ENCODE results near the gene CARD16.
"Not testable (repeated sequence)": the region's sequence is repeated elsewhere in the genome, so short reads cannot be mapped to it uniquely, and the experiment has no call there.

Gene CARD16

GRCh38 chr11:105044557-105045524 is at the start of gene CARD16:
Gene CARD16 (minus strand): TSS chr11:105045335. CDS start chr11:105045297, 38 bp downstream.
- not testable (repeated sequence) for DNase-seq

- DNase-seq, result no peak
These were observed 47.4 kb upstream of the CARD16 start for GRCh38 chr11:105092256-105093239.

- no peak for DNase-seq
These were observed 36.4 kb upstream of the CARD16 start for GRCh38 chr11:105081412-105082150.

- DNase-seq, result not testable (repeated sequence)
These were observed 35.2 kb upstream of the CARD16 start for GRCh38 chr11:105080171-105080906.

GRCh38 chr11:105078283-105078682 is 33.1 kb upstream of the CARD16 start:
- no peak for DNase-seq

GRCh38 chr11:105077141-105077790 is 32.1 kb upstream of the CARD16 start:
- DNase-seq, result not testable (repeated sequence)

GRCh38 chr11:105074166-105074530 is 29.0 kb upstream of the CARD16 start:
- DNase-seq, result no peak

GRCh38 chr11:105073456-105074165 is 28.5 kb upstream of the CARD16 start:
- DNase-seq, result no peak

- DNase-seq, result not testable (repeated sequence)
These were observed 26.9 kb upstream of the CARD16 start for GRCh38 chr11:105072080-105072479.

- DNase-seq, result no peak
These were observed 26.1 kb upstream of the CARD16 start for GRCh38 chr11:105071089-105071732.

- DNase-seq, result no peak
These were observed 25.2 kb upstream of the CARD16 start for GRCh38 chr11:105070306-105070705.

GRCh38 chr11:105069749-105070148 is 24.6 kb upstream of the CARD16 start:
- not testable (repeated sequence) for DNase-seq

- DNase-seq, result not testable (repeated sequence)
These were observed 18.3 kb upstream of the CARD16 start for GRCh38 chr11:105063245-105063941.

GRCh38 chr11:105057432-105057831 is 12.3 kb upstream of the CARD16 start:
- DNase-seq, result no peak

GRCh38 chr11:105056446-105056845 is 11.3 kb upstream of the CARD16 start:
- DNase-seq, result no peak

GRCh38 chr11:105054723-105055493 is 9.8 kb upstream of the CARD16 start:
- DNase-seq, result no peak

GRCh38 chr11:105052487-105052886 is 7.4 kb upstream of the CARD16 start:
- no peak for DNase-seq

- DNase-seq, result no peak
These were observed 6.4 kb upstream of the CARD16 start for GRCh38 chr11:105051559-105051958.

GRCh38 chr11:105049481-105049880 is 4.3 kb upstream of the CARD16 start:
- no peak for DNase-seq

All from T1000 (cell line).